ENCODE data around the gene ZNF652.
"Not testable (repeated sequence)": the region's sequence is repeated elsewhere in the genome, so short reads cannot be mapped to it uniquely, and the experiment has no call there.

- not testable (repeated sequence) for TF ChIP-seq POLR2A (IDR thresholded peaks at IDR 0.05; ENCODE audit: low read length); GATA1 (IDR thresholded peaks at IDR 0.05; ENCODE audit: low read depth, low read length)
Observed at GRCh38 chr17:49365126-49365525, 3.1 kb upstream of the ZNF652 start.
